Stimulated activated CD4-positive, alpha-beta T cell treated with anti-CD3 and anti-CD28 coated beads, TNF-alpha, amount 100 ng/mL, for 4 hours (primary cell): Measurements from ENCODE around the gene TMEM116.
"Not testable (repeated sequence)": the region's sequence is repeated elsewhere in the genome, so short reads cannot be mapped to it uniquely, and the experiment has no call there.

Experiments
- DNase-seq, 3 experiments: peaks; one replicate each; pipeline ENCODE4 v3.0.0-alpha.2; 2020; ENCODE audit warnings: low read depth in 3 of 3

The TMEM116 gene

GRCh38 chr12:112012775-112013600, at the start of gene TMEM116, which contains the start of gene ERP29:
Gene TMEM116 (minus strand): TSS chr12:112013165. CDS start chr12:112005270, 7,895 bp downstream.
Gene ERP29 (plus strand): TSS chr12:112013426. CDS start chr12:112013466, 40 bp downstream.
- peak; percentile 100 for DNase-seq

- DNase-seq: no peak
These were observed 48.2 kb upstream of the TMEM116 start for GRCh38 chr12:112061137-112061536.

GRCh38 chr12:112049351-112049750, 36.4 kb upstream of the TMEM116 start:
- no peak for DNase-seq

- DNase-seq: no peak
These were observed 33.0 kb upstream of the TMEM116 start for GRCh38 chr12:112046003-112046402.

- not testable (repeated sequence) for DNase-seq
These were observed 23.6 kb upstream of the TMEM116 start for GRCh38 chr12:112036614-112037013.

- DNase-seq: no peak
These were observed 22.3 kb upstream of the TMEM116 start for GRCh38 chr12:112035219-112035785.

- DNase-seq: no peak
These were observed 19.3 kb upstream of the TMEM116 start for GRCh38 chr12:112032292-112032691.

- no peak for DNase-seq
These were observed 18.5 kb upstream of the TMEM116 start for GRCh38 chr12:112031472-112031871.

GRCh38 chr12:112029301-112029700, 16.3 kb upstream of the TMEM116 start:
- no peak for DNase-seq

GRCh38 chr12:112025808-112026375, 12.9 kb upstream of the TMEM116 start:
- no peak for DNase-seq

GRCh38 chr12:112023759-112024396, 10.9 kb upstream of the TMEM116 start:
- no peak for DNase-seq

GRCh38 chr12:112022241-112023016, 9.5 kb upstream of the TMEM116 start:
- no peak for DNase-seq

GRCh38 chr12:112020947-112021457, 8.0 kb upstream of the TMEM116 start:
- no peak for DNase-seq

GRCh38 chr12:112018571-112019237, 5.7 kb upstream of the TMEM116 start:
- DNase-seq: no peak

GRCh38 chr12:112017041-112017440, 4.1 kb upstream of the TMEM116 start:
- DNase-seq: no peak

GRCh38 chr12:112015938-112016337, 3.0 kb upstream of the TMEM116 start:
- no peak for DNase-seq

GRCh38 chr12:112013601-112014402, 837 bp upstream of the TMEM116 start:
- DNase-seq: peak; percentile 31 to 56 (median 47)

- DNase-seq: no peak
These were observed 1.3 kb downstream of the TMEM116 start for GRCh38 chr12:112011685-112012084.

GRCh38 chr12:112010415-112011344, 2.3 kb downstream of the TMEM116 start:
- no peak for DNase-seq
